NCI-H748 (cell line): ENCODE measurements around the gene MIA.
"Not testable (repeated sequence)": the region's sequence is repeated elsewhere in the genome, so short reads cannot be mapped to it uniquely, and the experiment has no call there.

Experiments used
- DNase-seq: peaks from one replicate; lab custom pipeline; 2025; ENCODE audit not compliant: unreplicated experiment; lab: John Stamatoyannopoulos, UW

The MIA gene

GRCh38 chr19:40818480-40819399 lies 43.4 kb downstream of the MIA start:
- peak; percentile 67 for DNase-seq

DNA sequence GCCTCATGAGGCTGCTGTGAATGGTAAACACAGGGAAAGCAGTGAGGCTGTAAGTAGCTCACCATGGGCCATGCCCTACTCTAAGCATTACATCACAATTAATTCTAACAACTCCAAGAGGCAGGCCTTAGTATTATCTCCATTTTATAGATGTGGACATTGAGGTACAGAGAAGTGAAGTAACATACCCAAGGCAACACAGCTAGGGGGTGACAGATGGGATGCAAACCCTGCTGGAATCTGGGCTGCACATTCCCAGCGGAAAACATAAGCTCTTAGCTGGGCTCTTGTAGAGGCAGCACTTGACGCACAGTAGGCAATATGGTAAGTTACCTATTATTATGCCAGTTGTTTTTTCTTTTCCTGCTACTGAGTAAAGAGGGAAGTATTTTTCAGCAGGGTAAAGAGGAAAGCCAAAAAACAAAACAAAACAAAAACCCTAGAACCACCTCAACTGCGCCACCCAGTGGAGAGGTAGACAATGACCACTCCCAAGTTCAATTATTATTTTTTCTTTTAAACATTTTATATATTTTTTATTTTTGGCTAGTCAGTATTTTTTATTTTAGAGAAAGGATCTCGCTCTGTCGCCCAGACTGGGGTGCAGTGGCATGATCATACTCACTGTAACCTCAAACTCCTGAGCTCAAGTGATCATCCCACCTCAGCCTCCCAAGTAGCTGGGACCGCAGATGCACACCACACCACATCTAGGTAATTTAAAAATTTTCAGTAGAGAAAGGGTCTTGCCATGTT lies 44.3 kb downstream of the MIA start:
- DNase-seq: peak; percentile 37

DNA sequence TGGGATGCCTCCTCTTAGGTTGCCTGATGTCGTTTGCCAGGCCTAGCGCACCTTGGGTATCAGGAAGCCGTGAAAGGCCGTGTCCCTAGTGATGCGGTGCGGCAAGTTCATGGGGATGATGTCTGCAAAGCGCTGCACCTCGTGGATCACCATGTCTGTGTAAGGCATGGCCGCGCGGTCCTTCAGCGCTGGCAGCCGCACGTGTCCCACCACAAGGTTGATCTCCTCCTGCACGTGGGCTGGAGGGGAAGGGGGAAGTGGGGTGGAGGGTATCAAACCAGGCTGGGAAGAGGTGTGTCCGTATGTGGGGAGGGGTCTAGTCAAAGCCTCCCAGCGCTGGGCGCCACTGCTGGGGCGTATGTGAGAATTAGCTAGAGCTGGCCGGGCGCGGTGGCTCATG lies 46.8 kb downstream of the MIA start:
- no peak for DNase-seq

DNA sequence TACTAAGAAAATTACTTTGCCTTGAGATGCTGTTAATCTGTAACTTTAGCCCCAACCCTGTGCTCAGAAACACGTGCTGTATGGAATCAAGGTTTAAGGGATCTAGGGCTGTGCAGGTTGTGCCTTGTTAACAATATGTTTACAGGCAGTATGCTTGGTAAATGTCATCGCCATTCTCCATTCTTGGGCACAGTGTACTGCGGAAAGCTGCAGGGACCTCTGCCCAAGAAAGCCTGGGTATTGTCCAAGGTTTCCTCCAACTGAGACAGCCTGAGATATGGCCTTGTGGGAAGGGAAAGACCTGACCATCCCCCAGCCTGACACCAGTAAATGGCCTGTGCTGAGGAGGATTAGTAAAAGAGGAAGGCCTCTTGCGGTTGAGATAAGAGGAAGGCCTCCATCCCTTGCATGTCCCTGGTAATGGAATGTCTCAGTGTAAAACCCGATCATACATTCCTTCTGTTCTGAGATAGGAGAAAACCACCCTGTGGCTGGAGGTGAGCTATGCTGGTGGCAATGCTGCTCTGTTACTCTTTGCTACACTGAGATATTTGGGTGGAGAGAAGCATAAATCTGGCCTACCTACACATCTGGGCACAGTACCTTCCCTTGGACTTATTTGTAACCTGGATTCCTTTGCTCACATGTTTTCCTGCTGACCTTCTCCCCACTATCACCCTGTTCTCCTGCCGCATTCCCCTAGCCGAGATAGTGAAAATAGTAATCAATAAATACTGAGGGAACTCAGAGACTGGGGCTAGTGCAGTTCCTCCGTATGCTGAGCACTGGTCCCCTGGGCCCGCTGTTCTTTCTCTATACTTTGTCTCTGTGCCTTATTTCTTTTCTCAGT lies 47.6 kb downstream of the MIA start:
- not testable (repeated sequence) for DNase-seq

DNA sequence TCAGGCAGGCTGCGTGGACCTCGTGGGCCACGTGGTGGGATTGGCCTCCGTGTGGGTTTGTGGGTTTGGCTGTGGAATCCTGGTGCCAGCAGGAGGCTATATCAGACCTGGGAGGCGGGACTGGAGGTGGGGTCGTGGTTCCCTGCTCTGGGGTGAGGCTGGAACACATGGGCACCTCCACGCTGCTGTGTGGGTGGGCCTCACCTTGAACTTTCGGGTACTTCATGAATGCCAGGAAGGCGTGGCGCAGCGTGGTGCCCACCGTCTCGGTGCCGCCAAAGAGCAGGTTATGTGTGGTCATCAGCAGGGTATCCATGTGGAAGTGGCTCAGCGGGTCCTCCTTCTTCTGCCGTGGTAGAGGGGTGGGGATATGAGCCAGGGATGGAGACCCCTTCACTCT lies 49.6 kb downstream of the MIA start:
- DNase-seq: not testable (repeated sequence)

GRCh38 chr19:40825460-40826095 lies 50.3 kb downstream of the MIA start:
- not testable (repeated sequence) for DNase-seq

DNA sequence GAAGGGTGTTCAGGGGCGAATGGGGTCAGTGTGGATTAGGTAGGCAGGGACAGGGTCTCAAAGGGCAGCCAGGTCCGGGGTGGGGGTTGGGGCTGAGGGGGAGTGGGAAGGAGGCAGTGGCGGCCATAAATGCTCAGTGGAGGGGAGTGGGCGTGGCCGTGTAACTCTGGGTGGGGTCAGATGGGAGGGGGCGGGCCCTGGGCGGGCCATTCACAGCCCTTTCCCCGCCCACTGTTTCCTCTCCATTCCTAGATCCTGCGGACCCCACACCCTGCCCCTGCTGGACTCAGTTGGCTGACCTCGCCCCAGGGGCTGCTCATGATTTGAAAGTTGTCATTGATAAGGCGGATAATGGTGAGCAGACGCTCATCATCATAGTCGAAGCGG lies 51.0 kb downstream of the MIA start:
- DNase-seq: not testable (repeated sequence)

DNA sequence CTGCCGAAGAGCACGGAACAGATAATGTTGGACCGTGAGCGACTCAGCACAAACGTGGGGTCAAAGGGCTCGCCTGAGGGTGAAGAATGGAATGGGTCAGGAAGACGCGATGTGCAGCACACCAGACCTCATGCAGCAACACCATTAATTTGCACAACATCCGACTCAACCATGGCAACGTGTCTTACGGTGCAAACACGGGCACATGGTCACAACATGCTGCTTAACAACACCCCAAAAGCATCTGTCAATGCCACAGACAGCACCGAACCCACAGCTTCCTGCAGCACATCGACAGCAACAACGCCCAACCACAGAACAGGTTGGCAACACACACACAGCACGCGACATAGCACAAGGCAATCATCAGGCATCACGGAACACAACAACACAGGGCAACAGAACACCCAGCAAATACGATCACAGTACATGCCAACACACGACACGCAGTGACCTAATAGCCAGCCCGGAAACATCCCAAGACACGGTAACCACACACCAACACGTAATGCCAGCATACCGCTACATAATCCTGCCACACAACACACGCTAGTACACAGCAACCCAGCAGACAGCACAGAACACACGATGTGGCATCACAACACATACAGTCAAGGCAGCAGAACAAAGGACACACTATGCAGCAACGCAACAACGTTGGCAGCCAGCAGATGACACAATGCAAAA lies 51.5 kb downstream of the MIA start:
- not testable (repeated sequence) for DNase-seq
